ENCODE data around the gene STARD5. TPM values are rescaled to one million over a fixed set of nuclear protein-coding genes. Genes with fewer than 3 reads are reported as not detected.

Gene STARD5
- total and polyA plus RNA-seq, 2 donors (not counting 1 experiment from before 2014, with no cell fraction given) = 15.7 to 19.9 TPM

DNA sequence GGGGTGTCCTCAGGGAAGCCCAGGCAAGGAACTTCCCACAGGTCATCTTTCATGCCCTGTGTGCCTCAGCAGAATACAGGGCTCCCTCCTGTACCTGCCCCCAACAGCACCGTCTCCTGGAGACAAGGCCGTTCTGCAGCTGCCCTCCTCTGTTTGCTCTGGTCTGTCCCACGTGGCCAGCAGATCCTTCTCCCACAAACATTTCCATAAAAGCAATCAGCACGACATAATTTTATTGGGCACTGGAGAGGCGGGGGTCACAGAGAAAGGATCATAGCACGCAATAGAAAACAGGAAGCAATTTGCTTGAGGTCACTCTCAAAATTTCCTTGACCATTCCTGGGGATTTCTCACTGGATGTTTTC lies 29.4 kb downstream of the STARD5 start:
- CTCF ChIA-PET = interaction anchor here (1.3 to 8.7 kb wide), 7 partner anchors 9 to 106 kb away, joined by 5 to 146 read pairs (median 59); no protein-coding TSS in a partner anchor
- Histone ChIP-seq H3K4me3 (ENCODE audit: control extremely low read depth in 1 of 5, extremely low read depth in 1 of 5, insufficient read depth in 1 of 5, low read depth in 2 of 5, low read length in 4 of 5) (peak overlapping the region; percentile 16 to 86 (median 75)), H3K9ac (ENCODE audit: low read length) (peak overlapping the region; percentile 95), H2AFZ (ENCODE audit: insufficient read depth, low read depth, low read length, poor library complexity, severe bottlenecking) (no peak overlapping the region), H3K4me2 (replicated peaks; ENCODE audit: low read depth, low read length, poor library complexity, severe bottlenecking) (peak overlapping the region; percentile 93), H3K4me1 (ENCODE audit: control insufficient read depth in 2 of 2, insufficient read depth in 2 of 2, low read length in 2 of 2) (peaks cover 52 to 83% of the 10 kb centered on the region in 2 donors), H4K20me1 (ENCODE audit: control insufficient read depth, insufficient read depth, low read length, poor library complexity, severe bottlenecking) (peaks cover 6% of the 10 kb centered on the region), H3K36me3 (replicated peaks in 1 of 2; ENCODE audit: control extremely low read depth in 1 of 2, control insufficient read depth in 1 of 2, extremely low read depth in 1 of 2, insufficient read depth in 2 of 2, low read length in 1 of 2) (peaks cover 12 to 32% of the 10 kb centered on the region in 2 experiments), H3K9me3 (ENCODE audit: control extremely low read depth in 1 of 3, control insufficient read depth in 2 of 3, insufficient read depth in 1 of 3, low read length in 2 of 3) (no peaks in the 10 kb centered on the region), H3K79me2 (ENCODE audit: control insufficient read depth, insufficient read depth, low read length) (peaks cover 92% of the 10 kb centered on the region), H3K27ac (ENCODE audit: low read length in 2 of 2) (peak overlapping the region; percentile 95 to 98), H3K27me3 (replicated peaks in 1 of 4; ENCODE audit: control extremely low read depth in 1 of 4, control insufficient read depth in 3 of 4, insufficient read depth in 4 of 4, low read length in 3 of 4) (no peaks in the 10 kb centered on the region)
- no peaks in the 10 kb centered on the region for H3K9me3 Mint-ChIP-seq (ENCODE audit: insufficient read depth)
- peak overlapping the region; percentile 100 for H3K4me3 Mint-ChIP-seq
- H3K4me1 Mint-ChIP-seq = peaks cover 90% of the 10 kb centered on the region
- TF ChIP-seq EZH2 (IDR thresholded peaks at IDR 0.05; ENCODE audit: borderline replicate concordance, insufficient read depth, low read depth, low read length, poor library complexity, severe bottlenecking) = no peak
- TF ChIP-seq, protein P1, sequence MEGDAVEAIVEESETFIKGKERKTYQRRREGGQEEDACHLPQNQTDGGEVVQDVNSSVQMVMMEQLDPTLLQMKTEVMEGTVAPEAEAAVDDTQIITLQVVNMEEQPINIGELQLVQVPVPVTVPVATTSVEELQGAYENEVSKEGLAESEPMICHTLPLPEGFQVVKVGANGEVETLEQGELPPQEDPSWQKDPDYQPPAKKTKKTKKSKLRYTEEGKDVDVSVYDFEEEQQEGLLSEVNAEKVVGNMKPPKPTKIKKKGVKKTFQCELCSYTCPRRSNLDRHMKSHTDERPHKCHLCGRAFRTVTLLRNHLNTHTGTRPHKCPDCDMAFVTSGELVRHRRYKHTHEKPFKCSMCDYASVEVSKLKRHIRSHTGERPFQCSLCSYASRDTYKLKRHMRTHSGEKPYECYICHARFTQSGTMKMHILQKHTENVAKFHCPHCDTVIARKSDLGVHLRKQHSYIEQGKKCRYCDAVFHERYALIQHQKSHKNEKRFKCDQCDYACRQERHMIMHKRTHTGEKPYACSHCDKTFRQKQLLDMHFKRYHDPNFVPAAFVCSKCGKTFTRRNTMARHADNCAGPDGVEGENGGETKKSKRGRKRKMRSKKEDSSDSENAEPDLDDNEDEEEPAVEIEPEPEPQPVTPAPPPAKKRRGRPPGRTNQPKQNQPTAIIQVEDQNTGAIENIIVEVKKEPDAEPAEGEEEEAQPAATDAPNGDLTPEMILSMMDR (IDR thresholded peaks at IDR 0.05) = no peak
- ATAC-seq (ENCODE audit: low read depth) (no peak), DNase-seq (no peak)
- POLR2A ChIA-PET = interaction anchor here (1.4 to 6.9 kb wide), 4 partner anchors 9 to 30 kb away, joined by 8 to 63 read pairs (median 36); partner anchors contain the start of gene STARD5
- peak overlapping the region; percentile 98 for H3K27ac Mint-ChIP-seq
- 16% methylated on average over 6 of the region's 6 CpGs for WGBS (ENCODE audit: insufficient coverage)
- no peaks in the 10 kb centered on the region for H3K27me3 Mint-ChIP-seq
- intact Hi-C loops (cut with micrococcal nuclease) = no loop called here

Data from B cell (primary cell).